DOHH2 (cell line): ENCODE measurements around the gene PAH.

Source experiments
- H3F3A ChIP-seq: fragments of 200-600 bp; sonication (generic), shearing (Covaris generic); 2 replicates; pipeline ENCODE4 v1.6.0; 2016; ENCODE audit warnings: antibody characterized with exemption, mild to moderate bottlenecking; ENCODE audit not compliant: control insufficient read depth, insufficient read depth
- H3K27ac ChIP-seq: fragments of 200-600 bp; sonication (generic); 2 replicates; pipeline ENCODE4 v1.5.1; 2014; ENCODE audit warnings: low read depth, mild to moderate bottlenecking, low read length, moderate library complexity
- H3K27me3 ChIP-seq: fragments of 200-600 bp; sonication (generic); 2 replicates; pipeline ENCODE4 v1.6.1; 2014; ENCODE audit warnings: mild to moderate bottlenecking, low read length, mixed read lengths; ENCODE audit not compliant: control insufficient read depth
- H3K36me3 ChIP-seq: fragments of 200-600 bp; sonication (generic); 2 replicates; pipeline ENCODE4 v1.6.1; 2014; ENCODE audit warnings: mild to moderate bottlenecking, low read length, moderate library complexity, mixed read lengths; ENCODE audit not compliant: control insufficient read depth
- H3K4me1 ChIP-seq: fragments of 200-600 bp; sonication (generic); 2 replicates; pipeline ENCODE4 v1.6.1; 2014; ENCODE audit warnings: mild to moderate bottlenecking, low read length, mixed read lengths; ENCODE audit not compliant: control insufficient read depth
- H3K4me2 ChIP-seq: fragments of 200-600 bp; sonication (generic); 2 replicates; pipeline ENCODE4 v1.6.0; 2014; ENCODE audit warnings: mild to moderate bottlenecking, low read length, moderate library complexity
- H3K4me3 ChIP-seq: fragments of 200-600 bp; sonication (generic); 2 replicates; pipeline ENCODE4 v1.5.1; 2014; ENCODE audit warnings: mild to moderate bottlenecking, low read length, mixed read lengths
- H3K79me2 ChIP-seq: fragments of 200-600 bp; sonication (generic); 2 replicates; pipeline ENCODE4 v1.6.1; 2014; ENCODE audit warnings: mild to moderate bottlenecking, low read length, mixed read lengths; ENCODE audit not compliant: control insufficient read depth
- H3K9me2 ChIP-seq: fragments of 200-600 bp; sonication (generic); replicated peaks from 2 replicates; pipeline ENCODE4 v1.6.1; 2014; ENCODE audit warnings: mild to moderate bottlenecking, low read length, mixed read lengths; ENCODE audit not compliant: control insufficient read depth
- H3K9me3 ChIP-seq: fragments of 200-600 bp; sonication (generic); 2 replicates; pipeline ENCODE4 v1.6.1; 2014; ENCODE audit warnings: antibody characterized with exemption, low read length, mixed read lengths; ENCODE audit not compliant: control insufficient read depth, insufficient read depth
- H4K20me1 ChIP-seq: fragments of 200-600 bp; sonication (generic); 2 replicates; pipeline ENCODE4 v1.6.0; 2014; ENCODE audit warnings: low read depth, mild to moderate bottlenecking, antibody characterized with exemption, low read length, moderate library complexity; ENCODE audit not compliant: control insufficient read depth, insufficient read depth
- CTCF ChIP-seq: fragments of 200-600 bp; sonication (generic); IDR thresholded peaks from one replicate; pipeline ENCODE4 v1.5.1; 2014; ENCODE audit warnings: antibody characterized with exemption, mild to moderate bottlenecking, low read depth, low read length; ENCODE audit not compliant: poor library complexity, severe bottlenecking
- EZH2phosphoT487 ChIP-seq: fragments of 200-600 bp; sonication (generic); IDR thresholded peaks from 2 replicates; pipeline ENCODE4 v1.6.1; 2017; ENCODE audit warnings: borderline replicate concordance, mild to moderate bottlenecking, antibody characterized with exemption, low read length, moderate library complexity, mixed read lengths

The PAH gene

GRCh38 chr12:102902093-102902492 is 15.0 kb downstream of the PAH start:
- H4K20me1 ChIP-seq = no peaks in the 10 kb centered on the region
- no peak overlapping the region for H3K4me3 ChIP-seq
- no peaks in the 10 kb centered on the region for H3K4me1 ChIP-seq
- no peaks in the 10 kb centered on the region for H3K9me2 ChIP-seq
- H3F3A ChIP-seq = no peaks in the 10 kb centered on the region
- H3K4me2 ChIP-seq = no peak overlapping the region
- H3K79me2 ChIP-seq = no peaks in the 10 kb centered on the region
- H3K36me3 ChIP-seq = no peaks in the 10 kb centered on the region
- no peaks in the 10 kb centered on the region; the same call in 1 of the 2 replicates for H3K27me3 ChIP-seq
- H3K27ac ChIP-seq = no peak overlapping the region
- H3K9me3 ChIP-seq = no peaks in the 10 kb centered on the region
- TF ChIP-seq EZH2phosphoT487 = no peak

DNA sequence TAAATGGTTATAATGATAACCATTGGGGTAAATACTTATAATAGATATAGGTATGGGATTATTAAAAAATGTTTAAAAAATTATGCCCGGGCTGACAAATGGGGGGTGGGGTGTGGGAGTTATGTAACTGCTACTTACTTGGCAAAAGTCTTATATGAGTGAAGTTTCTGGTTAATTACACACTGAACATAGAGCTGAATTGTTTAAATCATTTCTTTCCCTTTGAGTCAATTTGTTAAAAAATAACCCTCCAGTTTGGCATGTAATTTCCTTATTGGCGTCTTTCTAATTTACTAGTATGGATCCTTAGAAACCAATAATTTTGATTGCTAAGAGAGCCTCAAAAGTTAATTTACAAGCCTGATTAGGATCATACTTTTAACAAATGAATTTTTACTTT is 16.7 kb downstream of the PAH start:
- Histone ChIP-seq H3K79me2 (no peaks in the 10 kb centered on the region), H4K20me1 (no peaks in the 10 kb centered on the region), H3F3A (no peaks in the 10 kb centered on the region), H3K9me2 (no peaks in the 10 kb centered on the region), H3K4me1 (no peaks in the 10 kb centered on the region), H3K36me3 (no peaks in the 10 kb centered on the region), H3K4me2 (no peak overlapping the region), H3K9me3 (no peaks in the 10 kb centered on the region), H3K27me3 (no peaks in the 10 kb centered on the region; the same call in 1 of the 2 replicates), H3K27ac (no peak overlapping the region), H3K4me3 (no peak overlapping the region)
- no peak for TF ChIP-seq EZH2phosphoT487
- no peak for TF ChIP-seq CTCF

DNA sequence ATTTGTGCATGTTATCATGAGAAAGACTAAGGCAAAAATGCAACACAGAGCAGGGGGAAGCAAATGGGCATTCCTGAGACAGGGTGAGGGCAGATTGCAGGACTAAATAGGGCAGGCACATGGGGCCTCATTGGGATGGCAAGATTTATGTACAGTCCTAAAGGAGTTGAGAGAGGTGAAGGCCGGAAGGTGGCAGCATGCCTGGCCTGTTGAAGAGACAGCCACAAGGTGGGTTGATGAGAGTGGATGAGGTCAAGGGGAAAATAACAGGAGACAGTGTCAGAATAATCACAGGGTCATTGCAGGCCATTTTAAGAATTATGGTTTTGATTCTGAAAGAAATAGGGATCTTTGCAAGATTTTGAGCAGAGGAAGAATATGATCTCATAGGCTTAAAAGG is 21.0 kb downstream of the PAH start:
- Histone ChIP-seq H3K27ac (no peak overlapping the region), H3K9me3 (no peaks in the 10 kb centered on the region)

DNA sequence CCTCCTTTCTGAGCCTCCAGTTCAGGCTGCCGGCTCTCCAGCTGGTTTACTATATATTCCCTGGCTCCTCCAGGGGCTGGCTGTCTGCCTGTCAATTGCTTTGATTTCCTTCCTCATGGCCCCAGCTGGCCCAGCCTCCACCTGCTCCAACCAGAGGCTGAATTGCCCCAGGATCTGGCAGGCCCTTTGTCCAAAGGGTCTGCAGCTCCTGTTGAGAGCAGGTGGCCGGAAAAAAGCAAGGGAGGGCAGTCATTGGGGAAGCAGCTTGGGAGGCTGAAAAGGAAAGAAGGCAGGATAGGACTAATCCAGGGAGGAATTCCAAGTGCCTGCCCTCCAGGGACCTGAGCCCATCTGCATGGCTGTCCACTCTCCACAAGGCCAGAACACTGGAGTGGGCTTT is 25.3 kb downstream of the PAH start:
- no peak overlapping the region for H3K27ac ChIP-seq
- no peaks in the 10 kb centered on the region for H3K9me2 ChIP-seq
- H3K9me3 ChIP-seq = no peaks in the 10 kb centered on the region
- no peaks in the 10 kb centered on the region for H3K4me1 ChIP-seq
- H3K27me3 ChIP-seq = no peaks in the 10 kb centered on the region
- H3K4me2 ChIP-seq = no peak overlapping the region
- no peak for TF ChIP-seq EZH2phosphoT487
- TF ChIP-seq CTCF = no peak
- H3F3A ChIP-seq = no peaks in the 10 kb centered on the region
- no peaks in the 10 kb centered on the region for H3K36me3 ChIP-seq
- H3K79me2 ChIP-seq = no peaks in the 10 kb centered on the region
- H3K4me3 ChIP-seq = no peak overlapping the region
- no peaks in the 10 kb centered on the region for H4K20me1 ChIP-seq

More for the DNA sequence above, 21.0 kb downstream of the PAH start:
- H4K20me1 ChIP-seq = no peaks in the 10 kb centered on the region
- H3K27me3 ChIP-seq = no peaks in the 10 kb centered on the region
- H3K79me2 ChIP-seq = no peaks in the 10 kb centered on the region
- no peak overlapping the region for H3K4me2 ChIP-seq
- TF ChIP-seq CTCF (no peak), EZH2phosphoT487 (no peak)
- no peaks in the 10 kb centered on the region for H3K4me1 ChIP-seq
- no peak overlapping the region for H3K4me3 ChIP-seq
- H3K36me3 ChIP-seq = no peaks in the 10 kb centered on the region
- H3K9me2 ChIP-seq = no peaks in the 10 kb centered on the region
- no peaks in the 10 kb centered on the region for H3F3A ChIP-seq
